Body of pancreas (tissue), 4 donors: Measurements from ENCODE around the gene ALX4. TPM values are rescaled to one million over a fixed set of nuclear protein-coding genes. Genes with fewer than 3 reads are reported as not detected.

Source experiments
- ATAC-seq: fragments of 150-250 bp; one replicate; pipeline ENCODE4 v1.9.1; 2016
- DNase-seq, 4 donors: peaks; one replicate each; pipeline ENCODE4 v3.0.0-alpha.2; 2019
- H3K27ac ChIP-seq, 4 donors: fragments of 200-600 bp; sonication (generic); 1 replicate in 3 of 4; 2 replicates in 1 of 4; pipeline versions ENCODE4 v1.5.1 to v1.6.1; 2016 to 2019; ENCODE audit warnings: mild to moderate bottlenecking in 1 of 4, mixed read lengths in 1 of 4, moderate library complexity in 1 of 4
- H3K27me3 ChIP-seq, 2 donors: fragments of 200-600 bp; sonication (generic); one replicate each; pipeline ENCODE4 v1.6.0; 2016; ENCODE audit warnings: mild to moderate bottlenecking in 1 of 2
- H3K36me3 ChIP-seq, 2 donors: fragments of 200-600 bp; sonication (generic); replicated peaks in 1 of 2; 2 replicates each; pipeline ENCODE4 v1.5.1; 2016; ENCODE audit warnings: low read depth in 2 of 2; ENCODE audit not compliant: insufficient read depth in 1 of 2
- H3K4me1 ChIP-seq: fragments of 200-600 bp; sonication (generic); one replicate; pipeline ENCODE4 v1.6.0; 2016
- H3K4me3 ChIP-seq, 2 donors: fragments of 200-600 bp; sonication (generic); 1 replicate in 1 of 2; 2 replicates in 1 of 2; pipeline ENCODE4 v1.5.1; 2016 to 2019
- H3K9me3 ChIP-seq, 3 donors: fragments of 200-600 bp; sonication (generic); 1 replicate in 2 of 3; 2 replicates in 1 of 3; pipeline ENCODE4 v1.5.1; 2016
- CTCF ChIP-seq, 7 experiments: fragments of 450-650 bp in 4 of 7; fragments of 200-600 bp in 3 of 7; sonication (generic) in 3 of 7; IDR thresholded peaks; one replicate each; pipeline ENCODE4 v1.5.1; 2016 to 2019; ENCODE audit warnings: antibody characterized with exemption in 7 of 7
- POLR2A ChIP-seq, 3 donors: fragments of 450-650 bp; IDR thresholded peaks; one replicate each; pipeline ENCODE4 v1.6.1; 2016; ENCODE audit warnings: antibody characterized with exemption in 3 of 3, mild to moderate bottlenecking in 2 of 3
- WGBS, 2 donors: methylation state at CpG; one replicate each; pipeline ENCODE4 v1.1.5; 2017; 5-methylcytosine and 5-hydroxymethylcytosine counted together
- intact Hi-C: fragments of 100-400 bp; cut with DNase I; formaldehyde crosslinking; loops from one replicate; pipeline ENCODE4 v1.15.1; 2023
- total RNA-seq, 2 donors: library from RNA; depleted of rRNA; stranded (reverse); fragments of >200 nt; gene quantifications; one replicate each; pipeline ENCODE4 v1.1.0, GENCODE V29; 2016

The ALX4 gene
- total RNA-seq, 2 donors from 2014 or later: not detected

GRCh38 chr11:44338698-44339529, 29.0 kb upstream of the ALX4 start:
- Histone ChIP-seq H3K27ac (no peak overlapping the region), H3K9me3 (no peaks in the 10 kb centered on the region), H3K4me1 (no peaks in the 10 kb centered on the region), H3K4me3 (no peak overlapping the region), H3K36me3 (no peaks in the 10 kb centered on the region), H3K27me3 (peaks cover 0 to 9% of the 10 kb centered on the region in 2 donors)
- 40 to 54% methylated on average over 11 to 16 of the region's 16 CpGs for whole genome bisulfite sequencing, 2 donors
- intact Hi-C loops: no loop called here
- ATAC-seq (no peak), DNase-seq (no peak)
- TF ChIP-seq CTCF (IDR thresholded peaks at IDR 0.05) (no peak), POLR2A (IDR thresholded peaks at IDR 0.05) (no peak)

- 28 to 31% methylated on average over 11 of the region's 11 CpGs for WGBS, 2 donors
- H3K36me3 ChIP-seq: no peaks in the 10 kb centered on the region
- H3K27me3 ChIP-seq: peaks cover 0 to 9% of the 10 kb centered on the region in 2 donors
- no peaks in the 10 kb centered on the region for H3K9me3 ChIP-seq
- TF ChIP-seq POLR2A (IDR thresholded peaks at IDR 0.05) (no peak), CTCF (IDR thresholded peaks at IDR 0.05) (no peak)
- no peak overlapping the region for H3K27ac ChIP-seq
- no peak for DNase-seq
- intact Hi-C loops: no loop called here
- ATAC-seq: no peak
- no peak overlapping the region for H3K4me3 ChIP-seq
- H3K4me1 ChIP-seq: no peaks in the 10 kb centered on the region
Measured at GRCh38 chr11:44338026-44338425, 28.1 kb upstream of the ALX4 start.

- WGBS, 2 donors: 37 to 47% methylated on average over 6 of the region's 6 CpGs
- Histone ChIP-seq H3K36me3 (no peaks in the 10 kb centered on the region), H3K27ac (no peak overlapping the region), H3K4me3 (no peak overlapping the region), H3K9me3 (no peaks in the 10 kb centered on the region), H3K27me3 (peaks cover 0 to 9% of the 10 kb centered on the region in 2 donors), H3K4me1 (no peaks in the 10 kb centered on the region)
- TF ChIP-seq POLR2A (IDR thresholded peaks at IDR 0.05): no peak
- no peak for TF ChIP-seq CTCF (IDR thresholded peaks at IDR 0.05)
- intact Hi-C loops: no loop called here
- no peak for ATAC-seq
- DNase-seq: no peak
Measured at GRCh38 chr11:44335919-44336318, 26.0 kb upstream of the ALX4 start.

- no peaks in the 10 kb centered on the region for H3K9me3 ChIP-seq
- no peak for DNase-seq
- WGBS, 2 donors: 26 to 34% methylated on average over 12 of the region's 12 CpGs
- H3K4me1 ChIP-seq: no peaks in the 10 kb centered on the region
- intact Hi-C loops: no loop called here
- no peak for ATAC-seq
- H3K4me3 ChIP-seq: no peak overlapping the region
- H3K27ac ChIP-seq: no peak overlapping the region
- H3K36me3 ChIP-seq: no peaks in the 10 kb centered on the region
- peaks cover 0 to 9% of the 10 kb centered on the region in 2 donors for H3K27me3 ChIP-seq
- TF ChIP-seq CTCF (IDR thresholded peaks at IDR 0.05): no peak
- TF ChIP-seq POLR2A (IDR thresholded peaks at IDR 0.05): no peak
Measured at GRCh38 chr11:44335052-44335760, 25.3 kb upstream of the ALX4 start.
